SK-N-DZ (cell line): ENCODE data around the gene SCPEP1.

Experiments used
- DNase-seq: peaks from one replicate; pipeline ENCODE4 v3.0.0-alpha.2; 2015; ENCODE audit warnings: low spot score

The SCPEP1 gene

DNA sequence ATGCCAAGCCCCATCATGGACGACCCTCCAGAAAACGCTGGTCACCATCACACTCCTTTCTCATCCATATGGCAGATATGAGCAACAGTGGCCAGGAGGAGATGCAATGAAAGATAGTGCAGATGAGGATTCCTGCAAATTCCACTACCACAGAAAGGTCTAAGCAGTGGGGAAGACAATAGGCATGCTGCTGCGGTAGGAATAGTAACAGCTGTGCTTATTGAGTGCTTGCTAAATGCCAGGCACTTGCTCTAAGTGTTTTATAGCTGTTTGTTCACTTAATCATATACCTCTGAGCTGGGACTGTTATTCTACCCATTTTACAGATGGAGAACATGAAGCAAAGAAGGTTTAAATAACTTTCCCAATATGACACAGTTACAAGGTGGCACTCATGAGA, 60.6 kb downstream of the SCPEP1 start:
- DNase-seq: no peak

DNA sequence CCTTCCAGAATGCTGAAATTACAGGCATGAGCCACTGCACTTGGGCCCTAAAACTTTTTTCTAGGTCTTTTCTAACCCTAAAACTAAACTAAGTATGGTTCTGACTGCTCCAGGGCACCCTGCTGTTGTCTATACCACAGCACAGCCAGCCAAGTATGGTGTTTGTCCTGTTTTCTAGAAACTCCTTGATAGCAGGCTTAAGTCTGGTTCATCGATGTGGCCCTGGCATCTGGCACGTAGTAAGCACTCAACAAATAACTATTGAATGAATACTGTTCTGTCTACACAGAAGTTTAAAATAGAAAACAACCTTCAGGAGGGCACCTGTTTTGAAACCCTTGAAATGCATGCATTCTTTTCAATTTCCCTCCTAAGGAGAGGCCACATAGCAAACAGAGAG, 62.6 kb downstream of the SCPEP1 start:
- DNase-seq: no peak

DNA sequence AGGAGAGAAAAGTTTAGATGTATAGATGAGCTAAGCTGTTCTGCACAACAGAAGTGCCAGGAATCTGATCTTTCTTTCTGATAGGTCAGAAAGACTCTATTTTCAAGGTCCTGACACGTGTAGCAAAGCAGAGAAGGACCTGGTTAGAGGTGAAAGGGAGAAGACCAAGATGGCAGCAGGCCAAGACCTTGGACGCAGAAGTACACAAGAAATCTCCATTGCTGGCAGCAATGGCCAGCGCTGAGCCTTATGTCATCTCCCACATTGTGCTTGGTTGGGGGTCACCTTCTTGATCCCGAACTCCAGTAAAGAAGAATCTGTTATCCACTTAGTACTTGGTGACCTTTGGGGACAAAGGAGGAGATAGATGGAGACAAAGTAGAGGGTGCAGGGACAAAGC, 65.3 kb downstream of the SCPEP1 start:
- DNase-seq: no peak

DNA sequence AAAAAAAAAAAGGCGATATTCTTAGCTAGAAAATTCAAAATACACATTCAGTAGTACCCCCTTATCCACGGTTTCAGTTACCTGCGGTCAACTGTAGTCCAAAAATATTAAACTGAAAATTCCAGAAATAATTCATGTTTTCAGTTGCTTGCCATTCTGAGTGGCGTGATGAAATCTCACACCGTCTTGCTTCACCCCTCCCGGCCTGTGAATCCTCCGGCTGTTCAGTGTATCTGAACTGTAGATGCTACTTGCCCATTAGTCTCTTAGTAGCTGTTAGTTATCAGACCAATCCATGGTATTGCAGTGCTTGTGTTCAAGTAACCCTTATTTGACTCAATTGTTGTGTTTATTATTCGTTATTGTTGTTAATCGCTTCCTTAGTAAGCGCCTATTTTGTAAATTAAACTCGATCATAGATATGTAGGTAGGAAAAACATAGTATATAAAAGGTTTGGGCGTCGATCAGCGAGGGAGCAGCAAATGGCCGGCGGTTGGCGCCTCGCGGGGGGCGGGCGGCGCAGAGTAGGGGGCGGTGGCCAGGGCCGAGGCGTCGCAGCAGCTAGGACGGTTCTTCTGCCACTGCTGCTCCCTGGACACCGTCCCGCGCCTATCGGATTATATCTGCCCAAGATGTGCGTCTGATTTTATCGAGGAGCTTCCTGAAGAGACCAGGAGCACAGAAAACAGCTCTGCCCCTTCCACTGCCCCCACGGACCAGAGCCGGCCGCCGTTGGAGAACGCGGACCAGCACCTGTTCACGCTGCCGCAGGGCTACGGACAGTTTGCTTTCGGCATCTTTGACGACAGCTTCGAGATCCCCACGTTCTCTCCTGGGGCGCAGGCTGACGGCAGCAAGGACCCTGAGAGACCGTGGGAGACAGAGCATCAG, 67.3 kb downstream of the SCPEP1 start:
- DNase-seq: no peak

DNA sequence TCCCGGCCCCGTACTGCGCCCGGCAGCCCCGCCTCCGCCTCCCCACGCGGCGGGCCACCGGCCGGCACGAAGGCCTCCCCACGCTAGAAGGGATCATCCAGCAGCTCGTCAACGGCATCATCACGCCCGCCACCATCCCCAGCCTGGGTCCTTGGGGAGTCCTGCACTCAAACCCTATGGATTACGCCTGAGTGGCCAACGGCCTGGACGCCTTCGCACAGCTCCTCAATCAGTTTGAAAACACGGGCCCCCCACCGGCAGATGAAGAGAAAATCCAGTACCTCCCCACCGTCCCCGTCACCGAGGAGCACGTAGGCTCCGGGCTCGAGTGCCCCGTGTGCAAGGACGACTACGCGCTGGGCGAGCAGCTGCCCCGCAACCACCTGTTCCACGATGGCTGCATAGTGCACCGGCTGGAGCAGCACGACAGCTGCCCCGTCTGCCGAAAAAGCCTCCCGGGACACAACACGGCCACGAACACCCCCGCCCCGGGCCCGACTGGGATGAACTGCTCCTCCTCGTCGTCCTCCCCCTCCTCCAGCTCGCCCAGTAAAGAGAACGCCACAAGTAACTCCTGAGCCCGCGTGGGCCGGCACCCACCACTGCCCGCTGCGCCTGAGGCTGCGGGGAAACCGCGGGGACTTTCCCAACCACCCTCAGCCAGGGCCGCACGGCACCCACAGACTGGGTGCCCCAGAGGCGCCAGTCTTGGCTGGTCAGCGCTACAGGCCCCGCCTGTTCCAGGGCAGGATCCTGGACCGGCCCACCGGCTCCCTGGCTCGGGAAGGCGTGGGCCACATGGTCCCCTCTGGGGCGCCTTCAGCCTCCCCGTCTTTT, 68.2 kb downstream of the SCPEP1 start:
- no peak for DNase-seq

DNA sequence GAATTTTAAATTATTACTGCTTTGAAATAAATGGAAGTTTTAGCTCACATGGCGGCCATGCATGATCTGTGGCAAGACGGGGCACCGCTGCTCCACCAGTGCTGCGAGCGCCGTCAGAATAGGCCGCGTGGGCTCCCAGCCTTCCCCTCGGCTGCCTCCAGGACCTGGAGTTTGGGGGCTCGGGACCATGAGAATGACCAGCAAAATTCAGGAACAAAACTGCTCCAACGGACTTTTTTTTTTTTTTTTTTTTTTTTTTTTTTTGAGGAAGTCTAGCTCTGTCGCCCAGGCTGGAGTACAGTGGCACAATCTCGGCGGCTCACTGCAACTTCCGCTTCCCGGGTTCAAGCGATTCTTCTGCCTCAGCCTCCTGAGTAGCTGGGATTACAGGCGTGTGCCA, 68.8 kb downstream of the SCPEP1 start:
- DNase-seq: no peak

DNA sequence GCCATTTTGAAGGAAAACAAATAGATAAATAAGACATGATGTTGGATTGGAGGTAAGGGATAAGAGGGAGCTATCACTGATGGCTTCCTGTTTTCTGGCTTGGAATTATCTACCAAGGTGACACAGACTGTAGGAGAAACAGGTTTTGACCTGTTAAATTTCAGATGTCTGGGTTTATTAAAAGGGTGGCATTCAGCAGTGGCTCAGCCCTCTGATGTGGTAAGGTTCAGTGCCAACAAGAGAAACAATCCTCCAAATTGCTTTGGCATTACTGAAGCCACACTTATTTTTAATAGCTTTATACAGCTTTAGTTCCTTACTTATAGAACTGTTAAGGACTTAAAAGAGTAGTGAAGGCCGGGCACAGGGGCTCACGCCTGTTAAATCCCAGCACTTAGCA, 70.2 kb downstream of the SCPEP1 start:
- DNase-seq: no peak

DNA sequence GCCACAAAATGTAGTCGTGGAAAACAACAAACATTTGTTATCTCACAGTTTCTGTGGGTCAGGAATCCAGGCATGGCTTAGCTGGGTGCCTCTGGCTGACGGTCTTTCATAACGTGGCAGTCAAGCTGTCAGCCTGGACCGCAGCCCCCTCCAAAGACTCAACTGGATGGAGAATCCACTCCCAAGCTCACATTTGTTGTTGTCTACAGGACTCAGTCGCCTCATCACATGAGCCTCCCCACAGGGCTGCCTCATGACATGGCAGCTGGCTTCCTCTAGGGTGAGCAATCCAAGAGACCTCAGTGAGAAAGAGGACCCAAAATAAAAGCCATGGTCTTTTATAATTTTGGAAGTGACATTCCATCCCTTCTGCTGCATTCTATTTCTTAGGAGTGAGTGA, 72.4 kb downstream of the SCPEP1 start:
- DNase-seq: no peak

DNA sequence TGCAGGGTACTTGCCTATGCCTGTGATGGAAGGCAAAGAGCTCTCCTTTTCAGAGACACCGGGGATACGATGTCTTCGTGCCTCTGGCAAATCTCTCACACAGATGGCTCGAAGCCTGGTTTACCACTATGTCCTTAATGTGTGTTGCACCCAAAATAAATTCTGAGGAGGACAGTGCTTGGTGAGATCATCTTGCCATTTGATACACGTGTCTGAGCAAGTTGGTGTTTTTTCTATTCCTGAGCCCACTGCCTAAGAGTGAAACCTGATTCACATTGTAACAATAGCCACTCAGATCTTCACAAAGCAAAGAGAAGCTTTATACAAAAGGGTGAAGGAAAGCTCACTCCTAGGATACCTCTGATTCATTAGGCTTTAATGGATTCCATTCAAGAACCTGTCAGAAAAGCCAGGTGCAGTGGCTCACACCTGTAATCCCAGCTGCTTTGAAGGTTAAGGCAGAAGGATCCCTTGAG, 74.0 kb downstream of the SCPEP1 start:
- DNase-seq: no peak
